HFFc6 (cell line): ENCODE measurements around the gene ELP1. TPM values are rescaled to one million over a fixed set of nuclear protein-coding genes. Genes with fewer than 3 reads are reported as not detected.

Source experiments
- DNase-seq: peaks from one replicate; pipeline ENCODE4 v3.0.0-alpha.2; 2018
- H3K27ac Mint-ChIP-seq: 2 replicates; pipeline ENCODE4 v1.8.0; 2020; ENCODE audit warnings: mild to moderate bottlenecking, mixed read lengths
- H3K27me3 Mint-ChIP-seq: 2 replicates; pipeline ENCODE4 v1.8.0; 2021; ENCODE audit warnings: mild to moderate bottlenecking, moderate library complexity, mixed read lengths; ENCODE audit not compliant: insufficient read depth
- H3K36me3 Mint-ChIP-seq: 2 replicates; pipeline ENCODE4 v1.8.0; 2021; ENCODE audit warnings: low read depth, mixed read lengths
- H3K4me1 Mint-ChIP-seq: 2 replicates; pipeline ENCODE4 v1.8.0; 2020; ENCODE audit warnings: low read depth, mixed read lengths
- H3K4me3 Mint-ChIP-seq: 2 replicates; pipeline ENCODE4 v1.8.0; 2020; ENCODE audit warnings: mild to moderate bottlenecking, moderate library complexity, mixed read lengths
- H3K9me3 Mint-ChIP-seq: 2 replicates; pipeline ENCODE4 v1.8.0; 2020; ENCODE audit warnings: mild to moderate bottlenecking, mixed read lengths
- total RNA-seq, 6 experiments: library from RNA; stranded (reverse); fragmentation: NEBNext Ultra II Directional; extraction: Animal tissue kit (Norgen Biotek cat#: 25700); gene quantifications; 2 replicates in 1 of 6; 3 replicates in 5 of 6; pipeline ENCODE4 v1.2.3, GENCODE V29; 2021
- TF ChIP-seq, protein P1 (sequence below): fragments of 200-600 bp; sonication (generic); IDR thresholded peaks from 2 replicates; pipeline ENCODE4 v1.5.0; 2021; ENCODE audit warnings: antibody characterized with exemption, mild to moderate bottlenecking

ELP1 gene
- total RNA-seq, 6 experiments from 2014 or later: 24.8 to 37.2 (median 35.2) TPM

DNA sequence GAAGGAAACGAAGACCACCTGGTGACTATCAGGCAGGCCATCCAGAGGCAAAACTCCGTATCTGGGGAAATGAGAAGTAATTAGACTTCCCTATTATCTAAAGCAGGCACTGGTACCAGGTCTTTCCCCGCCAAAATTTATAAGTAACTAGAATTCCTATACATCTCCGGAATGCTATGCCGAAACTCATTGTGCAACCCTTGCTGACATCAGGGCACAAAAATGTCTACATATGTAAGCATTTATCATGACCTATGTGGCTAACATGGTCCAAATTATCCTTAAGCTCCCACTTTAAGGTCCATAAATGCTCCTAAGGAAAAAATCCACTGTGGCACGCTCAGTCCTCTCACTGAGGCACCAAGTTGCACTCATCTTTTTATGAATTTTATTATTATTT lies 95.9 kb downstream of the ELP1 start:
- H3K9me3 Mint-ChIP-seq: no peaks in the 10 kb centered on the region
- H3K27ac Mint-ChIP-seq: no peak overlapping the region
- H3K27me3 Mint-ChIP-seq: peaks cover 6% of the 10 kb centered on the region
- H3K4me3 Mint-ChIP-seq: no peak overlapping the region
- TF ChIP-seq, protein P1, sequence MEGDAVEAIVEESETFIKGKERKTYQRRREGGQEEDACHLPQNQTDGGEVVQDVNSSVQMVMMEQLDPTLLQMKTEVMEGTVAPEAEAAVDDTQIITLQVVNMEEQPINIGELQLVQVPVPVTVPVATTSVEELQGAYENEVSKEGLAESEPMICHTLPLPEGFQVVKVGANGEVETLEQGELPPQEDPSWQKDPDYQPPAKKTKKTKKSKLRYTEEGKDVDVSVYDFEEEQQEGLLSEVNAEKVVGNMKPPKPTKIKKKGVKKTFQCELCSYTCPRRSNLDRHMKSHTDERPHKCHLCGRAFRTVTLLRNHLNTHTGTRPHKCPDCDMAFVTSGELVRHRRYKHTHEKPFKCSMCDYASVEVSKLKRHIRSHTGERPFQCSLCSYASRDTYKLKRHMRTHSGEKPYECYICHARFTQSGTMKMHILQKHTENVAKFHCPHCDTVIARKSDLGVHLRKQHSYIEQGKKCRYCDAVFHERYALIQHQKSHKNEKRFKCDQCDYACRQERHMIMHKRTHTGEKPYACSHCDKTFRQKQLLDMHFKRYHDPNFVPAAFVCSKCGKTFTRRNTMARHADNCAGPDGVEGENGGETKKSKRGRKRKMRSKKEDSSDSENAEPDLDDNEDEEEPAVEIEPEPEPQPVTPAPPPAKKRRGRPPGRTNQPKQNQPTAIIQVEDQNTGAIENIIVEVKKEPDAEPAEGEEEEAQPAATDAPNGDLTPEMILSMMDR: no peak
- DNase-seq: no peak
- peaks cover 20% of the 10 kb centered on the region for H3K4me1 Mint-ChIP-seq
- H3K36me3 Mint-ChIP-seq: no peaks in the 10 kb centered on the region

DNA sequence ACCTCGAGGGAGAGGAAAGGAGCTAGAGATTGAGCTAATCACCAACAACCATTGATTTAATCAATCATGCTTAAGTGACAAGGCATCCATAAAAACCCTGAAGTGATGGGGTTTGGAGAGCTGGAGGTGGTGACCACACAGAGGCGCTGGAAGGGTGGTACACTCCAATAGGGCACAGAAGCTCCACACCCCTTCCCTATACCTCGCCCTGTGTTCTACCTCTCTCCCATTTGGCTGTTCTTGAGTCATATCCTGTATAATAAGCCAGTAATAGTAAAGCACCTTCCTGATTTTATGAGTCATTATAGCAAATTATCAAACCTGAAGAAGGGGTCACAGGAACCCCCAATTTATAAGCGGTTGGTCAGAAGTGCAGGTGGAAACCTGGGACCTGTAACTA lies 96.4 kb downstream of the ELP1 start:
- Mint-ChIP-seq H3K4me1 (peaks cover 20% of the 10 kb centered on the region), H3K9me3 (no peaks in the 10 kb centered on the region), H3K36me3 (no peaks in the 10 kb centered on the region), H3K4me3 (no peak overlapping the region), H3K27ac (no peak overlapping the region), H3K27me3 (peaks cover 6% of the 10 kb centered on the region)
- no peak for DNase-seq
- TF ChIP-seq, protein P1: no peak

DNA sequence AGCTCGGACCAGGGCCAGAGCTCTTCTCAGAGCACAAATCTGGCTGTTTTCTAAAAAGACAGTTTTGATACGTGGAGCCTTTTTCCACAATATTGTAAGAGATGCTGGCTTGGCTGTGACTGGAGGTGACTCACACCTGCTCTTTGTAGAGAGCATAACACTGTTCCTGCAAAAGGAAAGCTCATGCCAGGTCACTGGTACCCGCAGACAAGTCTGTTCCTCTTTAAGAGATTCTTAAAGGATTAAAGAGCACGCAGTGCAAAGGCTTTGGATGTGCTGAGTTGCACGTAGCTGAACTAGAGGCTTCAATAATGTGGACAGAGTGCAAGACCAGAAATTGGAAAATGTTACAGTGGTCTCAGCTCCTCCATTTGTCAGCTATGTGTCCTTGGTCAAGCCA lies 97.1 kb downstream of the ELP1 start:
- Mint-ChIP-seq H3K36me3 (no peaks in the 10 kb centered on the region), H3K4me1 (peaks cover 20% of the 10 kb centered on the region), H3K27ac (no peak overlapping the region), H3K9me3 (no peaks in the 10 kb centered on the region), H3K27me3 (peaks cover 6% of the 10 kb centered on the region; the same call in 1 of the 2 replicates), H3K4me3 (no peak overlapping the region)
- TF ChIP-seq, protein P1: no peak
- DNase-seq: no peak

DNA sequence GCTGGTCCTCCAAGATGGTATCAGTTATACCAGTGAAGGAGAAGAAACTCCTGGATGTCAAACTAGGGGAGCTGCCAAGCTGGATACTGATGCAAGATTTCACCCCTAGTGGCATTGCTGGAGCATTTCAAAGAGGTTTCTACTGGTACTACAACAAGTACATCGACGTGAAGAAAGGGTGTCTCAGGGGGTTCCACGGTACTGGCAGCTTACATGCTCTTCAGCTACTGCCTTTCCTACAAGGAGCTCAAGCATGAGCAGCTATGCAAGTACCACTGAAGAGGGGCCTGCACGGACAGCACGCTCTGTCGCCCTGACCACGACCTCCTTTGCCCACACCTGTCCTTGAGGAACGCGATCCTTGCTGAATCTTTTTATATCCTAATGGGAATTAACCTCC lies 97.6 kb downstream of the ELP1 start:
- TF ChIP-seq, protein P1: no peak
- no peak overlapping the region for H3K4me3 Mint-ChIP-seq

DNA sequence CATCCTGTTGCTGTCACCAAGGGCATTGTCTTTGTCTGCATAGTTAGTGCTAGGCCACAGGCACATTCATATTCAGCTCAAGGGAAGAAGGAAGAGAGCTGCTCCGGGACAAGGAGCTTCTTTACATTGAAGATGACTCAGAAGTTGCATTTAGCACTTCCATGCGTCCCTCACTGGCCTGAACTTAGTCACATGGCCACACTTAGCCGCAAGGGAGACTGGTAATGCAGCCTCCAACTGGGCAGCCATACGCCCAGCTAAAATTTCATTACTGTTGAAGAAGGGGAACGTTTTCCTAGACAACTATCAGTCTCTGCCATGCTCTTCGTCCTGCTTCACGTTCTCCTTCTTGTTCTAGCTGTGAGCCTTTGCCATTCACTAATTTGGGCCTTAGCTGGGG lies 98.1 kb downstream of the ELP1 start:
- H3K36me3 Mint-ChIP-seq: no peaks in the 10 kb centered on the region
- H3K4me3 Mint-ChIP-seq: no peak overlapping the region
- TF ChIP-seq, protein P1: no peak
- DNase-seq: no peak
- H3K27ac Mint-ChIP-seq: no peak overlapping the region
- peaks cover 20% of the 10 kb centered on the region for H3K4me1 Mint-ChIP-seq
- no peaks in the 10 kb centered on the region for H3K9me3 Mint-ChIP-seq
- peaks cover 4% of the 10 kb centered on the region; the same call in 1 of the 2 replicates for H3K27me3 Mint-ChIP-seq

More for the DNA sequence above, 97.6 kb downstream of the ELP1 start:
- no peak overlapping the region for H3K27ac Mint-ChIP-seq
- peaks cover 6% of the 10 kb centered on the region; the same call in 1 of the 2 replicates for H3K27me3 Mint-ChIP-seq
- no peak for DNase-seq
- H3K4me1 Mint-ChIP-seq: peaks cover 20% of the 10 kb centered on the region
- no peaks in the 10 kb centered on the region for H3K9me3 Mint-ChIP-seq
- H3K36me3 Mint-ChIP-seq: no peaks in the 10 kb centered on the region
